Measurements from ENCODE around the gene ATP13A1. TPM values are rescaled to one million over a fixed set of nuclear protein-coding genes. Genes with fewer than 3 reads are reported as not detected.
"Not testable (repeated sequence)": the region's sequence is repeated elsewhere in the genome, so short reads cannot be mapped to it uniquely, and the experiment has no call there.

ATP13A1 gene
- total RNA-seq, 1 experiment from 2014 or later: 24.3 TPM

DNA sequence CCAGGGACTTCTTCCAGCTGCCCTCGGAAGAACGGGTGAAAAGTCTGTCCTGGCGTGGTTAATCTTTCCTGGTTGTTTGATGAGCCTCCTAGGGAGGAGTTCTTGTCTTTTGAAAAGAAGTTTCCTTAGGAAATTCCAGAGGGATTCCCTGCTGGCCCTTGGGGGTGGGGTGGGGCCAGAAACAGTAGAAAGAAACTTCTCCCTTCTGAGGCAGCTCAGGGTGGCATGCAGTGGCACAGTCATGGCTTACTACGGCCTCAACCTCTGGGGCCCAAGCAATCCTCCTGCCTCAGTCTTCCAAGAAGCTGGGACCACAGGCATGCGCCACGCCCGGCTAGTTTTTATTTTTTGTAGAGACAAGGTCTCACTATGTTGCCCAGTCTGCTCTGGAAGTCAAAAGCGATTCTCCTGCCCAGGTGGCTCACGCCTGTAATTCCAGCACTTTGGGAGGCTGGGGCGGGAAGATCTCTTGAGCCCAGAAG lies 6.6 kb upstream of the ATP13A1 start:
- DNase-seq (ENCODE audit: low read depth): no peak
- in situ Hi-C loops (cut with HindIII; ENCODE audit: low pct_unique_long_range_greater_than_20kb, low sequenced_read_pairs): no loop called here

GRCh38 chr19:19668230-19669012 lies 4.9 kb upstream of the ATP13A1 start, which contains the start of gene ZNF101:
Gene ZNF101, plus strand, starts transcription at chr19:19668839. Its CDS starts 125 bp downstream, at chr19:19668964.
- DNase-seq (ENCODE audit: low read depth): peak; percentile 85
- in situ Hi-C loops (cut with HindIII; ENCODE audit: low pct_unique_long_range_greater_than_20kb, low sequenced_read_pairs): loop anchor here (10.0 kb wide), 1 partner anchor 134 kb away; the partner anchor contains the start of gene CILP2

DNA sequence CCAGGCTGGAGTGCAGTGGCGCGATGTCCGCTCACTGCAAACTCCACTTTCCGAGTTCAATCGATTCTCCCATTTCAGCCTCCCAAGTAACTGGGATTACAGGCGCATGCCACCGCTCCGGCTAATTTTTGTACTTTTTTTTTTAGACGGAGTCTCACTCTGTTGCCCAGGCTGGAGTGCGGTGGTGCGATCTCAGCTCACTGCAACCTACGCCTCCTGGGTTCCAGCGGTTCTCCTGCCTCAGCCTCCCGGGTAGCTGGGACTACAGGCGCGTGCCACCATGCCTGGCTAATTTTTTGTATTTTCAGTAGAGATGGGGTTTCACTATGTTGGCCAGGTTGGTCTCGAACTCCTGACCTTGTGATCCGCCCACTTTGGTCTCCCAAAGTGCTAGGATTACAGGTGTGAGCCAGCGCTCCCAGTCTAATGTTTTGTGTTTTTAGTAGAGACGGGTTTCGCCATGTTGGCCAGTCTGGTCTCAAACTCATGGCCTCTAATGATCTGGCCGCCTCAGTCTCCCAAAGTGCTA lies 2.0 kb upstream of the ATP13A1 start:
- not testable (repeated sequence) for DNase-seq (ENCODE audit: low read depth)
- in situ Hi-C loops (cut with HindIII; ENCODE audit: low pct_unique_long_range_greater_than_20kb, low sequenced_read_pairs): loop anchor here (10.0 kb wide), 1 partner anchor 131 kb away; the partner anchor contains the start of gene CILP2

DNA sequence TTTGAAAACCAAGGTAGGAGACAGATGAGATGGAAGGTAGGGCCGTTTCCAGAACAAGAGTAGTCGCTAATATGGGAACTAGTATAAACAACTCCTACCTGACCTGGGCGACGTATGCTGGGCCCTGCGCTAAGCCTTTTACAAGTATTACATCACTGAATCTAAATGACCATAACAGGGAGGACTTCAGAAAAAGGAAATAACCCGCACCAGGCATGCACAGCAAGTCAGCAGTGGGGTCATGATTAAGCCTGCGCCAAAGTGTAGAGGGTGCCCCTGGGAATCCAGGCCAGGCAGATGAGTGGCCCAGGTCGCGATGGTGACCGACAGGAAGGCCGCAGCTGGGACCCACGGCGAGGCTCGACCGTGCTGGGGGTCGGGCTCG lies 613 bp downstream of the ATP13A1 start:
- no peak for DNase-seq (ENCODE audit: low read depth)
- in situ Hi-C loops (cut with HindIII; ENCODE audit: low pct_unique_long_range_greater_than_20kb, low sequenced_read_pairs): loop anchor here (10.0 kb wide), 1 partner anchor 128 kb away; the partner anchor contains the start of gene CILP2

DNA sequence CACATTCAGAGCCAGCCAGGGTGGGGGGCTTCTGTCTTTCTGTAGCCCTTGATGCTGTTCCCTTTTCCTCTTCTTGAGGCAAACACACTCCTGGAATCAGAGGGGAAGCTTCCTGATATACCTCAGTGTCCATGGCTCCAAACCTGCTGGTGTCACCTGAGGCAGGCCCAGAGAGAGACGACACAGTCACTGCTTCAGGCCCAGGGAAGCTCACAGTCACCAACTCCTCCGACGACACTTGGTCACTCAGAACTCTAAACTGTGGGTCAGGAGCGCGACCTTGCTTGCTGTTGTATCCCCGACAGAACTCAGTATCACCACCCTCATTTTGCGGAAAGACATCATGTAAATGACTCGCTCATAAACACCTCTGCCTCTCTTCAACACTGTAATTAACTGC lies 1.1 kb downstream of the ATP13A1 start:
- DNase-seq (ENCODE audit: low read depth): no peak
- in situ Hi-C loops (cut with HindIII; ENCODE audit: low pct_unique_long_range_greater_than_20kb, low sequenced_read_pairs): loop anchor here (10.0 kb wide), 1 partner anchor 128 kb away; the partner anchor contains the start of gene CILP2

DNA sequence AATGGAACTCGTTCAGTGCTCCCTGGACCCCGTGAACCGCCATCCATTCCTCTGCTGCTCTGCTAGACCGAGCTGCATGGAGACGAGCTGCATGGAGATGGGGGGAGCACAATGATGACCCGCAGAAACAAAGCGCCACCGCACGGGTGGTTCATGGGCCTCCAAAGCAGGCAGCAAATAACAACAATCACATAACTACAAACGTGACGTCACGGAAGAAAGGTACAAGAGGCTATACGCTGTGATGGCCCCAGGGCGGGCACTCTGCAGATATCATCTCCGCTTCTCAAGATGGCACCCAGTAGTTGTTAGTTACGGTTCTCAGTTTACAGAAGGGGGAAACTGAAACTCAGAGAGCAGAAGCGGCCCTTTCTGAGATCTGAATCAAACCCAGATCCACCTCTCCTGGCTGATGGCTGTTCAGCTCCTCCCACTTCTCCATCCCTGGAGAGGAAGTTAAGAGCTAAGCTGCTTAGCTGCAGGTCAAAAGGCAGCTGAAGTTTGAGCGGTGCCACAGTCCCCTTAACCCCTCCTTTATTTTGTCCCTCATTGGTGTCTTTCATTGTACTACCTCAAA lies 1.7 kb downstream of the ATP13A1 start:
- in situ Hi-C loops (cut with HindIII; ENCODE audit: low pct_unique_long_range_greater_than_20kb, low sequenced_read_pairs): loop anchor here (10.0 kb wide), 1 partner anchor 127 kb away; the partner anchor contains the start of gene CILP2
- DNase-seq (ENCODE audit: low read depth): no peak

DNA sequence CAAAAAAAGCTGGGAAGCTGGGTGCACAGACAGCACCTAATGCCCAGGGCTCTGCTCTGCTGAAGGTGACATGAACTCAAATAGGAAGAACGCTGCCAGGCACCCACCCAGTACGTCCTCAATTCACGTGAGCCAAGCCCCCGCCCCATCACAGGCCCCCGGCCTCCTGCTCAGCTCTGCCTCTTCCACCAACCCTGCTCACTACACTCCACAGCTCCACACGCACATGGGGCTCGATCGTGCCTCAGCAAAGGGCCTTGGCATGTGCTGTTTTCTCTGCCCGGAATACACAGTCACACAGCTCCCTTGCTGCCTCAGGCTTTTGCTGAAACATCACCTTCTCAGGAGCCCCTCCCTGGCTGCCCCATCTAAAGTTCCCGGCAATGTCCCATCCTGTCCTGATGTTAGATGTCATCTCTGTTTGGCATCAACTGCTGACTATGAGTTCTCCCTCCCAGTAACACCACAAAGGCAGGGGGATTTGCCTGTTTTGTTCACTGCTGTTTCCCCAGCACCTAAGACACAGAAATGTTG lies 2.3 kb downstream of the ATP13A1 start:
- in situ Hi-C loops (cut with HindIII; ENCODE audit: low pct_unique_long_range_greater_than_20kb, low sequenced_read_pairs): loop anchor here (10.0 kb wide), 1 partner anchor 126 kb away; the partner anchor contains the start of gene CILP2
- DNase-seq (ENCODE audit: low read depth): no peak

- in situ Hi-C loops (cut with HindIII; ENCODE audit: low pct_unique_long_range_greater_than_20kb, low sequenced_read_pairs): loop anchor here (10.0 kb wide), 1 partner anchor 125 kb away; the partner anchor contains the start of gene CILP2
- no peak for DNase-seq (ENCODE audit: low read depth)
Observed at GRCh38 chr19:19659646-19660245, 3.7 kb downstream of the ATP13A1 start.

GRCh38 chr19:19657397-19657783 lies 6.1 kb downstream of the ATP13A1 start:
- in situ Hi-C loops (cut with HindIII; ENCODE audit: low pct_unique_long_range_greater_than_20kb, low sequenced_read_pairs): no loop called here

GRCh38 chr19:19656451-19657396 lies 6.8 kb downstream of the ATP13A1 start:
- in situ Hi-C loops (cut with HindIII; ENCODE audit: low pct_unique_long_range_greater_than_20kb, low sequenced_read_pairs): no loop called here
- DNase-seq (ENCODE audit: low read depth): no peak

More at GRCh38 chr19:19657397-19657783, 6.1 kb downstream of the ATP13A1 start:
- no peak for DNase-seq (ENCODE audit: low read depth)

DNA sequence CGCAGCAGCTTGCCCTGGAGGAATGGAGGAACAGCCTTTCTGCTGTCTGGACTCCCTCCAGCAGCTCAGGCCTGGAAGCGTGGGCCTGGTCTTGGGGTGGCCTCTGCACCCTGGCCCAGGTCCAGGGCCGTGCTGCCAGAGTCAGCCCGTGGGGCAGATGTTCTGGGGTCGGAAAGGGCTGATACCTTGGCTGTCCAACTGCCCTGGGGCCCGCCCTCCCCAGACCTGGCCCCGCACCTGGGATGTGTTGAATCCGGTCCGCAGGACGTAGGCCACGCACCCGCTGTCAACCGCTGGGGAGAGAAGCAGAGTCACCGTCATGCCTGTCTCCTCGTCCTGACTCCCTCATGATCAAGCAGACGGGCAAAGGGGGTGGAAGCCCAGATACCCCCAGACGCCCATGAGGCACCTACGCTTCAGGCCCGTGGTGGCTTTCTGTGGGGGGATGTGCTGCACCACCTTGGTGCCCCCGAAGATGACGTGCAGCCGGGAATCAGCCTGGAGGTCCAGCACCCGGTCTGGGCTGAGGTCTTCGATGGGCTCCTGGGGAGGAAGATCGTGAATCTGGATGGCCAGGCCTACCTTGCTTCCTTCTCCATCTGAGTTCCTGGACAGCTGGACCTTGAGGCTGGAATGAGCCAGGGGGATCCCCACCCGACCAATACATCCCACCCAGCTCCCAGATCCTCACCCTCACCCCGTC lies 7.7 kb downstream of the ATP13A1 start:
- in situ Hi-C loops (cut with HindIII; ENCODE audit: low pct_unique_long_range_greater_than_20kb, low sequenced_read_pairs): no loop called here
- no peak for DNase-seq (ENCODE audit: low read depth)

DNA sequence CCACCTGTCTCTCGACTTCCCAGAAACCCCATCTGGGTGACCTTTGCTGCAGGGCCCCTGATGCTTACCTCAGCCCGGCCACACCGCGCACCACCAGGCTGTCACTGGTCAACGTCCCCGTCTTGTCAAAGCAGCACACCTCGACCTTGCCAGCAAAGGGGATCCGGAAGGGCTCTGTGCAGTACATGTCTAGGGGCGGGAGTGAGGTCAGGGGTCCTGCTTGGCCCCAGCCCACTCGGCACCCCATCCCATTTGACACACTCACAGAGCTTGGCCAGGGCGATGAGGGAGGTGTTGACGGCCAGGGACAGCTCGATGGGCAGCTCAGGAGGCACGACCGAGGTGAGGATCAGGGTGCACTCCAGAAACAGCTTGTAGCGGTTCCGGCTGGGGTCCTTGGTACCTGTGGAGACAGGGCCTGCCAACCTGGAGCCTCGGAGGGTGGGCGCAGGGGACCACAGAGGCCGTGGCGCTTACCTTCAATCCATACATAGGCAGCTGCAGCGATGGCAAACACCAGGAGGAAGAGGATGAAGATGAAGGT lies 8.4 kb downstream of the ATP13A1 start:
- in situ Hi-C loops (cut with HindIII; ENCODE audit: low pct_unique_long_range_greater_than_20kb, low sequenced_read_pairs): no loop called here
- no peak for DNase-seq (ENCODE audit: low read depth)

- in situ Hi-C loops (cut with HindIII; ENCODE audit: low pct_unique_long_range_greater_than_20kb, low sequenced_read_pairs): no loop called here
- no peak for DNase-seq (ENCODE audit: low read depth)
Observed at GRCh38 chr19:19654441-19654840, 9.0 kb downstream of the ATP13A1 start.

DNA sequence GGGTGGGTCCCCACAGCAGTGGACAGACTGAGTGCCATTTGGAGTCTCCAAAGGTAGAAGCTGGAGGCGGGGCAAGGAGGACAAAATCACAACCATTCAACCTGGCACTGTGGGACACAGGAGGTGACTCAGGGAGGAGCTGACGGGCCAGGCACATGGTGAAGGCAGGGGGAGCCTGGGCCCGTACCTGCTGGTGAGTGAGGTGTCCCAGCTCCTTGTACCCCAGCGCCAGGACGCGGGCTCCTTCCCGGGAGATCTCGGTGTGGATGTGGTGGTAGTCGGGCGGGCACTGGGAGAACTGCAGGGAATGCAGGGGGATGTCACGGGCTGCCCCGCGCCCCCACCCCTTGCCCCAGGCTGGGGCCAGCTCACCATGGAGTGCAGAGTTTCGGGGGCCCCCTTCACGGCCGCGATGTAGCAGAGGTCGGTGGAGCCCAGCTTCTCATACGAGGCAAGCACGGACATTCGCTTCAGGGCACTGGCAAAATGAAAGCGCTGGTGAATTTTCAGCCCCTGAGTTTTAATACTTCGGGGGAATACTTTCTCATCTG lies 9.8 kb downstream of the ATP13A1 start:
- in situ Hi-C loops (cut with HindIII; ENCODE audit: low pct_unique_long_range_greater_than_20kb, low sequenced_read_pairs): no loop called here
- DNase-seq (ENCODE audit: low read depth): no peak

DNA sequence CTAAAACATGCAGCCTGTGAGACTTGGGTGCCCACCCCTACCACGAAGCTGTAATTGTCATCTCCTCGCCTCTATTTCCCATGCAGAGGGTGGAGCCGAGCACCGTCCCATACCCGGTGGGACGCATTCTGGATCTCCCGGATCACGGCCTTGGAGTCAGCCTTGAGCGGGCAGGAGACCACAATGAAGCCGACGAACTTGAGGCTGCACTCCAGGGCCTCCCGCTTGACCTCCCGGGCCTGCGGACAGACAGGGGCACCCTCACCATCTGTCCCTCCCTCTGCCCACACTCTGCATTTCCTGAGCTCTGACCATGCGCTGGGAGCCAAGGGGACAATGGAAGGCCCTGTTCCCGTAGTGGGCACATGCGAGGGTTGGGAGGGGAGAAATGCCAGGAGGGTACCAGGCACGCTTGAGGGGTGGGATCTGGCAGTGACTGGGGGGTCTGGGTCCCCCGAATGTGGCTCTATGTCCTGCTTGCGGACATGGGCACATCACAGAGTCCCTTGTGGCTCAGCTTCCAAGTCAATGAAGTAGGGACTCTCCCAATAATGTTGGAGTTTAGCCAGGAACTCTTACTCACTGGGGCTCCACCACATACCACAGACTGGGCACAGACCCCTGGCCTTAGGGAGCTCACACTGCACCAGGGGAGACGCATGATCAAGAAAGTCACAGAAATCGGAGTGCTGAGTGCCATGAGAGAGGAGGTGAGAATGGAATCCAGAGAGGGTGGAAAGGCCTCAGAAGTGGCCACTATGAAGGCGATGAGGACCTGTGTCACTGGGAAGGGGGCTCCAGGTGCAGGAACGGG lies 10.8 kb downstream of the ATP13A1 start:
- DNase-seq (ENCODE audit: low read depth): no peak
- in situ Hi-C loops (cut with HindIII; ENCODE audit: low pct_unique_long_range_greater_than_20kb, low sequenced_read_pairs): no loop called here
